Measurements from ENCODE around the gene GPR83.

DNA sequence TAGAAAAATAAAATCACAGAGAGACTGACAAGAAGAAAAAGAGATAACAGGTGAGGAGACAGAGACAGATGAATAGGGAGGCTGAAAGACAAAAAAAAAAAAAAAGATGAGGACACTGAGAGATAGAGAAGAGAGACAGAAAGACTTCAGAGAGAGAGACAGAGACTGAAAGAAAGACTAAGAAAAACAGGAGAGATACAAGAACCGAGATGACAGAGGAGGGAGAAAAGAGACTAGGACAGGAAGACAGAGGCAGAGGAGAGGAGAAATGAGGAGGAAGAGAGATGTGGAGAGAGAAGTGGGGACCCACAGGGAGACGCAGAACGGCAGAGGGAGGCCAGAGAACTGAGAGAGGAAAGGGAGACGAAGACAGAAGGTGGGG lies 771 bp downstream of the GPR83 start:
- TF ChIP-seq, protein P1, sequence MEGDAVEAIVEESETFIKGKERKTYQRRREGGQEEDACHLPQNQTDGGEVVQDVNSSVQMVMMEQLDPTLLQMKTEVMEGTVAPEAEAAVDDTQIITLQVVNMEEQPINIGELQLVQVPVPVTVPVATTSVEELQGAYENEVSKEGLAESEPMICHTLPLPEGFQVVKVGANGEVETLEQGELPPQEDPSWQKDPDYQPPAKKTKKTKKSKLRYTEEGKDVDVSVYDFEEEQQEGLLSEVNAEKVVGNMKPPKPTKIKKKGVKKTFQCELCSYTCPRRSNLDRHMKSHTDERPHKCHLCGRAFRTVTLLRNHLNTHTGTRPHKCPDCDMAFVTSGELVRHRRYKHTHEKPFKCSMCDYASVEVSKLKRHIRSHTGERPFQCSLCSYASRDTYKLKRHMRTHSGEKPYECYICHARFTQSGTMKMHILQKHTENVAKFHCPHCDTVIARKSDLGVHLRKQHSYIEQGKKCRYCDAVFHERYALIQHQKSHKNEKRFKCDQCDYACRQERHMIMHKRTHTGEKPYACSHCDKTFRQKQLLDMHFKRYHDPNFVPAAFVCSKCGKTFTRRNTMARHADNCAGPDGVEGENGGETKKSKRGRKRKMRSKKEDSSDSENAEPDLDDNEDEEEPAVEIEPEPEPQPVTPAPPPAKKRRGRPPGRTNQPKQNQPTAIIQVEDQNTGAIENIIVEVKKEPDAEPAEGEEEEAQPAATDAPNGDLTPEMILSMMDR (IDR thresholded peaks at IDR 0.05; ENCODE audit: poor library complexity, severe bottlenecking), result no peak
- no peak for TF ChIP-seq EZH2 (IDR thresholded peaks at IDR 0.05; ENCODE audit: borderline replicate concordance, insufficient read depth, low read length, poor library complexity, severe bottlenecking)
- no peak for TF ChIP-seq MXI1 (conservative IDR thresholded peaks at IDR 0.05; ENCODE audit: poor library complexity, severe bottlenecking)
- TF ChIP-seq POLR2AphosphoS5 (IDR thresholded peaks at IDR 0.05), result no peak
- TF ChIP-seq EP300 (conservative IDR thresholded peaks at IDR 0.05; ENCODE audit: poor library complexity, severe bottlenecking), result no peak
- no peak for TF ChIP-seq SMC3 (conservative IDR thresholded peaks at IDR 0.05; ENCODE audit: poor library complexity)
- TF ChIP-seq, protein P2, sequence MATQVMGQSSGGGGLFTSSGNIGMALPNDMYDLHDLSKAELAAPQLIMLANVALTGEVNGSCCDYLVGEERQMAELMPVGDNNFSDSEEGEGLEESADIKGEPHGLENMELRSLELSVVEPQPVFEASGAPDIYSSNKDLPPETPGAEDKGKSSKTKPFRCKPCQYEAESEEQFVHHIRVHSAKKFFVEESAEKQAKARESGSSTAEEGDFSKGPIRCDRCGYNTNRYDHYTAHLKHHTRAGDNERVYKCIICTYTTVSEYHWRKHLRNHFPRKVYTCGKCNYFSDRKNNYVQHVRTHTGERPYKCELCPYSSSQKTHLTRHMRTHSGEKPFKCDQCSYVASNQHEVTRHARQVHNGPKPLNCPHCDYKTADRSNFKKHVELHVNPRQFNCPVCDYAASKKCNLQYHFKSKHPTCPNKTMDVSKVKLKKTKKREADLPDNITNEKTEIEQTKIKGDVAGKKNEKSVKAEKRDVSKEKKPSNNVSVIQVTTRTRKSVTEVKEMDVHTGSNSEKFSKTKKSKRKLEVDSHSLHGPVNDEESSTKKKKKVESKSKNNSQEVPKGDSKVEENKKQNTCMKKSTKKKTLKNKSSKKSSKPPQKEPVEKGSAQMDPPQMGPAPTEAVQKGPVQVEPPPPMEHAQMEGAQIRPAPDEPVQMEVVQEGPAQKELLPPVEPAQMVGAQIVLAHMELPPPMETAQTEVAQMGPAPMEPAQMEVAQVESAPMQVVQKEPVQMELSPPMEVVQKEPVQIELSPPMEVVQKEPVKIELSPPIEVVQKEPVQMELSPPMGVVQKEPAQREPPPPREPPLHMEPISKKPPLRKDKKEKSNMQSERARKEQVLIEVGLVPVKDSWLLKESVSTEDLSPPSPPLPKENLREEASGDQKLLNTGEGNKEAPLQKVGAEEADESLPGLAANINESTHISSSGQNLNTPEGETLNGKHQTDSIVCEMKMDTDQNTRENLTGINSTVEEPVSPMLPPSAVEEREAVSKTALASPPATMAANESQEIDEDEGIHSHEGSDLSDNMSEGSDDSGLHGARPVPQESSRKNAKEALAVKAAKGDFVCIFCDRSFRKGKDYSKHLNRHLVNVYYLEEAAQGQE (IDR thresholded peaks at IDR 0.05; ENCODE audit: borderline replicate concordance), result no peak
- TF ChIP-seq RAD21 (conservative IDR thresholded peaks at IDR 0.05), result no peak
- no peak for TF ChIP-seq TAF1 (IDR thresholded peaks at IDR 0.05; ENCODE audit: low read depth)

Measured in neural cell (in vitro differentiated cells).